Measurements from ENCODE around the gene DIS3. TPM values are rescaled to one million over a fixed set of nuclear protein-coding genes. Genes with fewer than 3 reads are reported as not detected.
"Not testable (repeated sequence)": the region's sequence is repeated elsewhere in the genome, so short reads cannot be mapped to it uniquely, and the experiment has no call there.

Gene DIS3
- total and polyA plus RNA-seq, 2 of the 4 experiments (the other 2 are of a cell fraction): 19.3 to 33.3 TPM

GRCh38 chr13:72806514-72806913, 24.8 kb upstream of the DIS3 start:
- CTCF ChIA-PET; H4K20me1 ChIP-seq (ENCODE audit: insufficient read depth, low read length); ATAC-seq (ENCODE audit: low read depth); H3K9ac ChIP-seq (ENCODE audit: low read depth, low read length); H3K9me3 ChIP-seq (ENCODE audit: control insufficient read depth, insufficient read depth, low read length); H3K23ac ChIP-seq (ENCODE audit: low read depth, low read length); BruUV-seq (replicated peaks); H3K36me3 ChIP-seq (ENCODE audit: control insufficient read depth, insufficient read depth, low read length); H3K4me1 ChIP-seq (ENCODE audit: control insufficient read depth, insufficient read depth, low read length); H3K4ac ChIP-seq (ENCODE audit: low read depth, low read length); H3K9me1 ChIP-seq (ENCODE audit: insufficient read depth, low read length); H2BK20ac ChIP-seq (ENCODE audit: low read depth, low read length); H3K4me3 ChIP-seq (ENCODE audit: insufficient read depth, low read depth, low read length); POLR2A ChIA-PET (ENCODE audit: unreplicated experiment); H2AK5ac ChIP-seq (ENCODE audit: low read depth, low read length); H2BK120ac ChIP-seq (ENCODE audit: low read depth, low read length); H4K8ac ChIP-seq (ENCODE audit: low read depth in 2 of 2, low read length in 2 of 2); intact Hi-C loops (cut with micrococcal nuclease); H3K27me3 ChIP-seq (ENCODE audit: control insufficient read depth, insufficient read depth, low read length); H4K91ac ChIP-seq (ENCODE audit: insufficient read depth, low read depth, low read length); H3K18ac ChIP-seq (ENCODE audit: low read depth, low read length); H2BK5ac ChIP-seq (ENCODE audit: low read depth, low read length, poor library complexity, severe bottlenecking); H3K56ac ChIP-seq (ENCODE audit: extremely low read depth, insufficient read depth, low read length); H3K14ac ChIP-seq (replicated peaks; ENCODE audit: low read depth, low read length); dilution Hi-C loops (cut with HindIII; ENCODE audit: low sequenced_read_pairs, unreplicated experiment); H2BK15ac ChIP-seq (ENCODE audit: low read depth, low read length); H2AK9ac ChIP-seq (replicated peaks; ENCODE audit: low read depth, low read length, poor library complexity); H3K27ac ChIP-seq (ENCODE audit: insufficient read depth, low read length); H3K79me1 ChIP-seq (ENCODE audit: low read depth in 1 of 2, low read length in 2 of 2); H3K4me2 ChIP-seq (ENCODE audit: low read depth, low read length); DNase-seq; H4K5ac ChIP-seq (ENCODE audit: low read depth, low read length); H2AFZ ChIP-seq (replicated peaks; ENCODE audit: low read length, poor library complexity): not testable (repeated sequence)
- WGBS, 2 experiments (ENCODE audit: extremely low coverage in 2 of 2, insufficient read length in 1 of 2): no CpG with 5 or more reads among the region's 1 CpG
- in situ Hi-C loops (cut with MboI; ENCODE audit: low sequenced_read_pairs): loop anchor here (25.0 kb wide), 1 partner anchor 906 kb away; no protein-coding TSS in a partner anchor
